ENCODE data around the gene TFAP2D.

The TFAP2D gene

DNA sequence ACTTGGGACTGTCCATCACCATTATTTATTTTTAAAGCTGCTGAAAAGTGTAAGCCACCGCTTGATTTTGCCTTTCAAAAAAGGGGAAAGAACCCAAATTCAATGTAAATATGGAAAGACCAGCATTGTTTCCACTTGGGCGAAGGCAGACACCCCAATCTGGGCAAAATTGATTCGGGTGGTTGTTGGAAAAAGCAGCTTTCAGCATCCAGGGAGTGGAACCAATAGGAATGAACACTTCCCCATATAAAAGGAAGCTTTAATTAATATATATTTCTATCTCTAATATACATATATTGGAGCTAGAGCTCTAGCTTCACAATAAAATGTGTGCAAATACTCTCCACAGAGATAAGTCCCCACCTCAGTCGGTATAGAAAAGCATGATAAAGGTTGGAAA lies at the start of gene TFAP2D:
Gene TFAP2D, plus strand, starts transcription at position 301 of the 400 bp plus-strand sequence. CDS start 530 bp downstream, outside the sequence.
- no peak for DNase-seq (ENCODE audit: low read depth, low spot score)

DNA sequence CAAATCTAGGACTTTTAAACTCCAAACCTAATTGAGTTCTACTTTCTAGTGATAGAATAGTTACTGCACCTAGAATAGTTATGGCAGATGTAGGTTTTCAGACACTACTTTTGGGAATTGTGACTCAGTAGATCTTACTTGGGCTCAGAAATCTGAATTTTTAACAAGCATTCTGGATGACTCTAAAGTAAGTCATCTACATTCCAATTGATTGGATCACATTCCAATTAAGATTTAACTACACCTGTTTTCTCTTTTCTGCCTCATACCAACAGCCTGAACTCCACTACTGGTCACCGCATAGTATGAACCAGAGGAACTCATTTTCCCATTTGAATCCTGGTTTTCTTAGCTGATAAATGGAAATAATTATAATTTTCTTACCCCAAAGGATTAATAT lies 49.5 kb upstream of the TFAP2D start:
- DNase-seq (ENCODE audit: low read depth, low spot score) = no peak

DNA sequence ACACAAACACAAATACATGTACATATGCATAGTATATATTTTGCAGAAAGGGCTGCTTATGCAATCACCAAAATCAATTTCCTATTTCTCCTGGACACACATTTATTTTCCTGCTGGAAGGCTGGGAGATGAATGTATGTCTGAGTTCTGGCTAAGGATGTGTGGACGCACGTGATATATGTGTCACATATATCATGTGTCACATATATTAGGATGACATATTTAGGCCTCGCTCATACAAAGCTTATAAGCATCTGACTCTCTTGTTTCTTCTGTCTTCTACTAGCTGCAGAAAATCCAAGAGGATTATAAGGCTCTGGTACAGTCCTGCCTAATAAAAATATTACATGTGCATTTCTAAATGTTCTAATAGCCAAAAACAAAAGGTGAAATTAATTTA lies 47.2 kb upstream of the TFAP2D start:
- DNase-seq (ENCODE audit: low read depth, low spot score) = no peak

DNA sequence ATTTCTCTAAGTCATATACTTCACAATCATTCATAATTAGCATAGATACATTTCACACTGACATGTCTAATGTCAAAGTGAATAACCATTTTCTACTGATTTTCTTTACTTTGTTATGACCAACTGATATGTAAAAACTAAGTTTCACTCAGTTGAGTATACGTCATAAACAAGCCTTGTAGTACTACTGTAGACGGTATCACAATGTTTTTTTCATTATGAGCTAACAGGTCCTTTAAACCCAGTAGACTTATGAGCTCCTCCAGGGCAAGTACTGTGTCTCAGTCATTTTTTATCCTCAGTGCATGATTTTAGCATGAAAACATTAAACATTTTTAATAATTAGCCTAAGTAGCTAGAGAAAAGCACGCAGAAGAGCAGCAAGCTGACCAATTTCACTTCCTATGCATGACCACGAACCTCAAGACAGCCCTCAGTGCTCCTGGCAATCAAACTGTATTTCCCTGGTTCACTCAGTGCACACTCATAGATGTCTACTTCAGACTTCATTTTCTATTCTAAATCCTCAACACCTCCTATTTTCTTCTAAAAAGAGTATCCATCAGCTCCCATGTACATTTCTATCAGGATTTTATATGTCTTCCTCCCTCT lies 32.0 kb upstream of the TFAP2D start:
- DNase-seq (ENCODE audit: low read depth, low spot score) = no peak

DNA sequence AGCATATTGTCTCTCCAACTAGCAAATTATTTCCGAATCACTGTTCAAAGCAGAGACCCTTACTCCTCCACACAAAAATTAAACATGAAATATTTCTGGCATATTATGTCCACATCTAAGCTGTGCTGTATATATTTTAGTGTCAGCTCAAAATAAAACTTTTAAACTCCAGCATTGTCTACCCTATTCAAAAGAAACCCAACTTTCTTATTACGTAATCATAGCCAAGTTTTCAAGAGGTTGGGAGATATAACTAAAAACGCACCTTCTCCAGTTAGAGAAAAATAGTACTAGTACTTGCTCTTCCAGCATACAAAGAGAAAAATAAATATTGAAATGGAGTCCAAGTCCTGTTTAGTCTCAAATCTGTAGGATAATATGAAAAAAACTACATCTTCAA lies 24.1 kb upstream of the TFAP2D start:
- no peak for DNase-seq (ENCODE audit: low read depth, low spot score)

DNA sequence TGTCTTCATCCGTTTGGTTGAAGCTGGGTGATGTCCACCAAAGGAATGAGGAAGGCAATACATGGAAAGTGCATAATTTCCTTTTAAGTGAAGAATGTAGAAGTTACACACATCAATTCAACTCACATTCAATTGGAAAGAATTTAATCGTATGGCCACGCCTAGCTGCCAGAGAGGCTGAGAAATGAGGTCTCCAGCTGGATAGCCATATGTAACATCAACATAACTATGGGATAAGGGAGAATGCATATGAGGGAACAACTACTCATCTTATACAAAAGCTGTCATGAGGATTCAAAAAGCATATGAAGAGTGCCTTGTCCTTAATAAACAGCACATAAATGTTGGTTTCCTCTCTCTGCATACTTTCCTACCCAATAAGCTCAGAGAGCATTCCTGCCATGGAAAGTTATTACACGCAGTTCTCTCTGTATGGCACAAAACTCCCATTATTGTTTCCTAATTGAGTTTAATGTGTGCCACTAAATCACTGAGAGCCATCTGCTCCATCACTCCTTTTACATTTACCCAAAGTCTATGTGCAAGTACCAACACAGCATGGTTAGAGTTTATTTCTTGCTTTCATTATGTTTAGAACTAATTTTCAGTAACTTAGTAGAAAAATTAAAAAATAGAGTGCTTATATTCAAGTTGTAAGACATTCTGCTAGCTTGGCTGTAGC lies 21.4 kb upstream of the TFAP2D start:
- DNase-seq (ENCODE audit: low read depth, low spot score) = no peak

DNA sequence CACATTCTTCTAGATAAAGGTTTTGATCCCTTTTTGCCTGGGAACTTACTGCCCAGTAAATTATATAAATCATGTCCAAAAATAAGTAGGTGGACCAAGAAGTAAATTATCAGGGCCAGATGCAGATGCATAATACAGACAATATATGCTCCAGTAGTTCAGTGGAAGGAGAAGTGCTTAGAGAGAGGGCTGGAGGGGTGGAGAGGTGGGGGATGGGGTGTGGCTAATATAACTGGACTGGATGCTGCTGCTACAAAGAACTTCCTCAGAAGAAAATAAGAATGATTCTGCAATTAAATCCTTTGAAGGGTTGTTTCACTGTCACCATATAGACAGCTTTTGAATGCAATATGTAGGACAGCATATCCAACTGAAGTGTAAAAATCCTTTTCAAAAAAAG lies 14.8 kb upstream of the TFAP2D start:
- no peak for DNase-seq (ENCODE audit: low read depth, low spot score)

DNA sequence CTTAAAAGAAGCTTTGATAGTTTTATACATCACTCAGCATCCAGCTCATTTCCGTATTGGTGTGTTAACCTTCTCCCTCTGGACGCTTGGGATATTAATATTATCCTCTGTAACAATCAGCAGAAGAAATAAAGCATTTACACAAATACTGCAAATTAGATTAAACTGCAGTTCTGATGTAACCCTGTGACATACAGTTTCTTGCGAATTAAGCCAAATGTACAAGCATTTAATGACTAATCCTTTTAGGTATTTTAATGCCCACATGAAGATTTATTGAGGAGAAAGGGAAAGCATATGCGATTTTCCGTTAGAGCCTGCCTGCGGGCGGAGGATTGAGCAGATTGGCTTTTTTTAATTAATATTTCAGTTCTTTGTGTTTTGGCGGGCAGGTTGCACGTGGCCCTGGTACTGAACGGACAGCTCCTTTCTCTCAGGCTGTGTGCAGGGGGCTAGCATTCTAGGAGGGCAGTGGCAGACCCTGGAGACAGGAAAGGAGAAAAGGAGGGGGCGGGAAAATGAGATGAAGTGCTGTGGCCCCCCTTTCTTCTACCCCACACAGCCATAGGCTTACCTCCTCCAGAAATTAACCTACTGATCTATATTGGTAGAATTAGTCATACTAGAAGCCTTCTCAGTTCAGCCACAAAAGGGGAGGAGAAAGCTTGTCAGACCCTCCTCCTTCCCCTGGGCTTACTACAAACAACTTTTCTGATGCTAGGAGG lies 14.1 kb upstream of the TFAP2D start:
- no peak for DNase-seq (ENCODE audit: low read depth, low spot score)

DNA sequence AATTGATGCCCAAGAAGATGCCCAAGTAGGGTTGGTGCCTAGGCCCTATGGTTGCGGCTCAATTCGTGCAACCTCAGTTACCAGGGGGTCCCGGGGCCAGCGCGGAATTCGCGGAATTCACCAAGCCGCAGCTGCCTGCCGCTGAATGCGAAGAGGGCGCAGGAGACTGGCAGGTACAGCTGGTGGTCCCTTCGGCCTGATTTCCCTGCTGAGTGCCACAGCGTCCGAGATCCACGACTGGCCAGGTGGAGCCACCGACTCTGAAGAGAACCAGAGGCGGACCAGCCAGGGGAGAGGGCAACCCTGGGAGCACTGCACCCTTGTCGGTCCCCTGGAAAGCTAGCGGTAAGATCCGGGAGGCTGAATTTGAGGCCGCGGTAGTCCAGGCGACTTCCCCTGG lies 6.8 kb upstream of the TFAP2D start:
- DNase-seq (ENCODE audit: low read depth, low spot score) = no peak

DNA sequence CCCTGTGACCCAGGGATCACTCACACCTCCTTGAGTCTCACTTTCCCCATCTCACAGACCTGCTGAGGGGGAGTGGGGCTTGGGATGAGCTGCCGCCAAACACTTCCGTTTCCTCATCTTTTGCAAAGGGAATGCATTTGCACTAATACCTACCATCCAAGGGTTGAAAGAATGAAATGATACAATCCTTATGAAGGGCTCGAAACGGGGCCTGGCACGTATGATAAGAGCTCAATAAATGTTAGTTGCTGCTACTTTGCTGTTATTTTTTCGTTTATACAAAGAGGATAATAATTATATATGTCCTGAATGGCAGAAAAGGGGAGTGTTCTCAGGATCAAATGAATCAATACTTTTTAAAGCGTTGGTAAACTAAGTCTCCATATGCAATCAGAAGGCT lies 6.1 kb upstream of the TFAP2D start:
- DNase-seq (ENCODE audit: low read depth, low spot score) = no peak

DNA sequence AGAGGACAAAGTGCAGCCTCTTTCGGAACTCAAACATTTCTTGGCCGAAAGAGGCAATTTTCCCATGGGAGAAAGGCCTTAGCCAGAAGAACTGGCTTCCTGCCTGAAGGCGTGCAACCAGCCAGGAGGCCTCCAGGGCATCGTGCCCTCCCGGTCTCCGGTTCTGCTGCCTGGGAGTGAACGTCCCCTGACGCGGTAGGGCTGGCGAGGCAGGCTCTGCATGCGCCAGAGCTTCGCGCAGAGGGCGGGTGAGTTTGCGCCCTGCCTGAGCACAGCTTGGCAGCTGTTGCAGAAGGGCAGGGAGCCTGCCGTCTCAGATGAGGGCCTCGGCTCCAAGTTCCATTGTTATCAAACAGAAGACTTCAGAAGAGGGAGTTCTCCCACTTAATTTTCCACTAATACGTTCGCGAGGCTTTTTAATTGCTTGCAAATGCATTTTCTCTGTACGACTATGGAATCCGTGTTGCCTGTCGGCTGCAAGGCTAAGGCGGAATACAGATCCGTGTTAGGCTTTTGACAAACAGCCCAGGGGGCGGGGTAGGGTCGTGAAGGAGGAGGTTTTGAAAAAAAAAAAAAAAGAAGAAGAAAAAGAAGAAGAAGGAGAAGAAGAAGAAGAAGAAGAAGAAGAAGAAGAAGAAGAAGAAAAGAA lies 5.5 kb upstream of the TFAP2D start:
- DNase-seq (ENCODE audit: low read depth, low spot score) = no peak

DNA sequence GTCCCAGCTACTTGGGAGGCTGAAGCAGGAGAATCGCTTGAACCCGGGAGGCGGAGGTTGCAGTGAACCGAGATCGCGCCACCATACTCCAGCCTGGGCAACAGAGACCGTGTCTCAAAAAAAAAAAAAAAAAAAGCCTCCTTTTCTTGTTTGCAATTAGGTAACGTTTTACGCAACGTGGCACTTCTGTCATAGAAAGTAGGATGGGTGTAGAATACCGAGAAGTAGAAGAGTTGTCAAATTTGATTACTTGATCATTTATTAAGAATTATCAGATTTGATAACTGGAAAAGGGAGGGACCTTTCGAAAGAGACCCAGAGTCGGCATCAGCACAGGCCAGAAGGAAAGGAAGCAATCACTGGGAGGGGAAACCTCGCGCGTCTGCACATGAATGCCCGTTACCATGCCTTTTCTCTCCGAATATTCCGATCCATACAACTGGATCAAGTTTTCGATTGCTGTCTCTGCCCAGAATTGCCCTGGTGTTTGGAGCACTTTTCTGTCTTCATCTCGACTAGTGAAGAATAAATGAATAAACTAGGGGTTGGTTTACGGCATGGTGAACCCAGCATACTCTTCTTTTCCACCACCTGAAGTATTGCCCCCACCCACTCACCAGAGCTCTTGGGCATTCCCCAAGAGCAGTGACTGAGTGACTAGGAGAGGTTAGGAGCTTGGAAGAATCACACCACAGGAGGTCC lies 4.5 kb upstream of the TFAP2D start:
- DNase-seq (ENCODE audit: low read depth, low spot score) = no peak

DNA sequence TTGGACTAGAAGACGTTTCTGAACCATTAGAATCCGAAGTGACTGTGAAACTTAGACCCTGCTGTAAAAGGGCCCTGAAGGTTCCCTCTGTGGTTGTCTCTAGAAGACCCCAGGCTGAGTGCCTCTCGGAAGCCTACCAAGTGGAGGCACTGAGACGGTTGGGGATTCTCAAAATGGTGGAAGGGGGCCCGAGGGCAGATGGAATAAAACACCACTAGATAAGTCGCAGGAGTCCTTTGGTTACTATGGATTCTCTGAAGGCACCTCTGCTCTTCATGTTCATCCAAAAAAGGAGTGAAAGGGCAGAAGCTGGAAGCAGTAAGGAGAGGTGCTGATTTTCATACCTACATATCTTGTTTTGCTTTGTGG lies 4.0 kb upstream of the TFAP2D start:
- DNase-seq (ENCODE audit: low read depth, low spot score) = no peak

DNA sequence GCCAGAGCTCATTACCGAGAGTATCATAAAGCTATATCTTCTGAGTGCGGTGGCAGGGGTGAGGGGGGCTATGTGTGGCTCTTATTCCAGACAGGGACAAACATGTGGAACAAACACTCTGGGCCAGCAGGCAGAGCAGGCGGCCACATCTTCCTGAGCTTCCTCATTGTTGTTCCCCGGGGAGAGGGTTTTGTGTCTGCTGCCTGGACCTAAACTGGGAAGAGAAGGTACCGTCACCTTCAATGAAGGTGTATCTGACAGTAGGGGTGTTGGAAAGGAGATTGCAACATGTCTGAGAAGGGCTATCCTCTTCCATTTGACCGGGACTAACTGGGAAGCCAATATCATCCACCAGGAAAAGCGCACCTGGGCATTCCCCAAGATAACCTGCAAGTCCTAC lies 1.6 kb upstream of the TFAP2D start:
- DNase-seq (ENCODE audit: low read depth, low spot score) = no peak

DNA sequence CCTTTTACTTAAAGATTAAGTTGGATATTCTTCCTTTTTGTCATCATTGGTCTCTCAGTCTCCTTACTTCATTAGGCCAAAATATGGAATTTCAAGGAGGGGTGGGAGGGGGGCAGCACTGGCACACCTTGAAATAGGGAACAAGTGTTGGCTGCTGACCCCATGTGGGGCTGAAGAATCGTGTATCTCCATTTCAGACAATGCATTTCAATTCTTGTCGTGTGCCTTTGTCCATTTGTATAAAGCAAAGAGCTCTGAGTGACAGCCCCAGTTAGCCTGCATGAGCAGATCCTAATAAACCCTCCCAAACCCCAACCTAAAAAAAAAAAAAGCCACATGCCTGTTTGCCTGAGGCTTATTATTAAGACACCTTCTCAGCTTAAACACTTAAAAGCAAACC lies 1.0 kb upstream of the TFAP2D start:
- DNase-seq (ENCODE audit: low read depth, low spot score) = no peak

DNA sequence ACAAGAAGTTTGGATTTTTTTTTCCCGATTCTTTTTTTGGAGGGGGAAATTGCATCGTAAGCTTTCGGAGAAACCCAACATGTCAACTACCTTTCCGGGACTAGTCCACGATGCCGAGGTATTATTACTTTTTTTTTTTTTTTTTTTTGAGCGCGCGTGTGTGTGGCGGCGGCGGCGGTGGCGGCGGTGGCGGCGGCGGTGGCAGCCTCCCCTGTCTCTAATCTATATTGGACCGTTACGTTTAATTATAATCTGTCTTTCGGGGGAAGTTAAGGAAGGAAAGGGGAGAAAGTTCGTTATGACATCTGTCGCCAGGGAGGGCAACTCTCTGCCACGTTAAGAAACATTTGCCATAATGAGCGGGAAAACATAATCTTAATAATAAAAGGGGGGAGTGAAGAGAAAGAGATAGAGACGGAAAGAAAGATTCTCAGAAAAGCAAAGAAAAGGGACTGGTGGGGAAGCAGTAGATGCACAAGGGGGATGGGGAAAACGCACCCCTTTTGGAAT lies 706 bp downstream of the TFAP2D start:
- no peak for DNase-seq (ENCODE audit: low read depth, low spot score)

DNA sequence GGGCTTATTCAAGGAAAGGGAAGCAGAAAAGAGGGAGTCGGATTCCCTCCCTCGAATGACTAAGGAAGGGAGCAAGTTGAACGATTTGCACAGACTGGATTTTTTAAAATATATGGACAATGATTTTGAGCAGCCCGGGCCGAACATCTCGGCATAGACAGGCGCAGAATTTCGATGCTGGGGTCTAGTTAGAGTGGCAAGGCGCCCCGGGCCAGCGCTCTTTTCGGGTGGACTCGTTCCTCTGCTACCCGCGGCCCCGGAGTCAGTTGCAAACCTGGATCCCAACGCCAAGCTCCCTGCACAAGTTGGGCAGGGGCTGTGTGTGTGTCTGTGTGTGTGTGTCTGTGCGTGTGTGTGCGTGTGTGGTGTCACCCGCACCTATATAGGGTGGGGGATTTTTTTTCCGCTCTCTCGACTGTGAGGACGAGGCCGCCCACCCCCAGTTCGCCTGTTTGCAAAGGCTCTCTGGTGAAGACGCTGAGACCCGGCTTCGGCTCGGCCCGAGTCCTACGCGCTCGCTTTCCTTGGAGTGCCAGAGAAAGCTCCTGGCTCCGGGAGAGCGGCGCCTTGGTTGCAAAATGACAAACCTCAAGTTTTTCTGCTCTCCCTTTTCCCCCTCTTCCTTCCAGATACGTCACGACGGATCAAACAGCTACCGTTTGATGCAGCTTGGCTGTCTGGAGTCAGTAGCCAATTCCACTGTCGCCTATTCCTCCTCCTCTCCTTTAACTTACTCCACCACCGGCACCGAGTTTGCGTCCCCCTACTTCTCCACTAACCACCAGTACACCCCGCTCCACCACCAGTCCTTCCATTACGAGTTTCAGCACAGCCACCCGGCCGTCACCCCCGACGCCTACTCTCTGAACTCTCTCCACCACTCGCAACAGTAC lies 1.4 kb downstream of the TFAP2D start:
- DNase-seq (ENCODE audit: low read depth, low spot score) = no peak

DNA sequence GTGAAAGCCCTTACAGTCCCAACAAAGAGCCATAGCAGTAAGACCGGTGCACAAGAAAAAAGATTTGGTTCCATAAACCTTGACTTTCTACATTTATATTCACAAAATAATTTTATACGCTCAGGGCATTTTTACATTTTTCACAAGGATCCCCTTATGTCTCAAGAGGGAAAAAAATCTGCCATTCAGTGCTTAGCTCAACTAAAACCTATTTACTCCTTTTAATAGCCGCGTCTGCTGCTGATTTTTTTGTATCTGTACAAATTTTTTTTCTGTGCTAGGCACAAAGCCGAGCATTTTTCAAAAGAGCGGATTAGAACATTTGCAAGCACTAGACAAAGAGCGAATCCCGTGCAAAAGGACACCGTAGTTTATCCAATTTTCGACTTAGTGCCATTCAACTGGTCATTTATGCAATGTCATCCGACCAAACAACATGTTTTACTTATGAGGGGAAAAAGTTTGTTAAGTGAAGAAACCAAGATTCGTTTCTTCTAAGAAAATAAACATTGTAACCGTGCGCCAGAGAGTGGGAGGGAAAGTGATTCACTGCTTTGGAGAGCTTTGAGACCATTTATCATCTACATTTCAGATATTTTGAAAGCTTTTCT lies 3.7 kb downstream of the TFAP2D start:
- no peak for DNase-seq (ENCODE audit: low read depth, low spot score)

DNA sequence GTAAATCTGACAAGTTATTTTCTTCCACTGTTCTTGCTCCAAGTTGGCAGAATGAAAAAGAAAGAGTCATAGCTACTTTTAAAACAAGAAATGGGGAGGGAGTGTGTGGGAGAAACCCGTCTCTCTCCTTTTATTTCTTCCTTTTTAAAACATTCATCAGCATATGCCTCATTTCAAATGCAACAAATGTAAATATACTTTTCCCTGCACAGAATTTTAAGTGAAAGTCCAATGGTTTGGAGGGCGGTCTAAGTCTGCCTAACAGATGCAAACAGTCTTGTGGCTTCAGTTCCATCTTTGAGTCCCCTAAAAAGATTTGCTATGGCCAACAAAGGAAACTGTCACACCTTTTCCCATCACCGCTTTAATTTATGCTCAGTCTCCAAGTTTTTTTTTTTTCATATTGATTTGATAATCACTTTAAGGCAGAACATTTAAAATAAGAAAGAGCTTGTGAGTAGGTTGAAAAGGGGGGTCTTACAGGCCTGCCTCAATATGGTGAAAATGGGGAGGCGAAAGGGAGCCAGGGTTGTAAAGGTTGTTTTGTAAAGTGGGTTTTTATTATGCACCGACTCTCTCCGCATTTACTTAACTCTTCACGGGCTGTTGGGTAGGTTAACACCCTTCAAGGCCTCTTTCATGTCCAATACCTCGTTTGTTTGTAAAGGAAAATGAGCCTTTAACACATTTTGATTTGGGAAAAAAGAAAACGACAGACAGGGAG lies 4.6 kb downstream of the TFAP2D start:
- DNase-seq (ENCODE audit: low read depth, low spot score) = no peak

DNA sequence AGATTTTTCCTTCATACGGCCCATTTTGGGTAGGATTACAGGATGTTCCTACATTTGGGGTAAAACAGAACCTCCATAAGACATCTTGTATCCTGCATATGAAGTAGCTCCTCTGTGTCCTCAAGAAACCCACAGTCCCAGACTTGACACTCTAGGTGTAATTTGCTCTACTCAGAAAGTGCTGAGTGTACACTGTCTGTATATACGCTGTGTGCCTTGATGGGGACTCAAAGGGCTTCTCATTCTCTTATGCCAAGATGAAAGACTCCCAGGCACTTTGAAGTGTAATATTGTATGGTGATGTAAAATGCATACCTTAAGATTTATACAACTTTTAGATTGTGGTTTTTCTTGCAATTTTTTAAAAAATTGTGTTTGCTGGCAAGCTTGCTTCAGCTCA lies 5.2 kb downstream of the TFAP2D start:
- no peak for DNase-seq (ENCODE audit: low read depth, low spot score)

Measured in iPS DF 19.7 (cell line).